ENCODE data around the gene FAM186B.

DNA sequence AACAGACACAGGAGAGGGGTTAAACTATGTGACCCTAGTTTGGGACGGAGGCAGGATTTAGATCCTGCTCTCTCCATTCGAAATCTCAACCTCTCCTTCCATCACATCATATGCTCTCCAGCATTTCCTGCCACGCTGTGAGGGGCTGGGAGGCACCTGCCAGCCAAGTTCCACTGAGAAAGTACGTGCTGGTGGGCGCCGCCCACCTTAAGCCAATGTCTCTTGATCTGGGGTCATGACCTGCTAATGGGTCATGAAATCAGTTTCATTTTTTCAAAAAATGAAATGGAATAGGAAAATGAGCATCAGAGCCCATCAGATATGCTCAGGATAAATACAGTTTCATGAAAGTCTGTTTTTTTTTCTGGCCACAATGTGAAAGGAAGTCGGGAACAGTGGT is 44.7 kb downstream of the FAM186B start:
- no peak for TF ChIP-seq RBAK (tag by site-specific recombination; IDR thresholded peaks at IDR 0.05)
- TF ChIP-seq, protein P1, sequence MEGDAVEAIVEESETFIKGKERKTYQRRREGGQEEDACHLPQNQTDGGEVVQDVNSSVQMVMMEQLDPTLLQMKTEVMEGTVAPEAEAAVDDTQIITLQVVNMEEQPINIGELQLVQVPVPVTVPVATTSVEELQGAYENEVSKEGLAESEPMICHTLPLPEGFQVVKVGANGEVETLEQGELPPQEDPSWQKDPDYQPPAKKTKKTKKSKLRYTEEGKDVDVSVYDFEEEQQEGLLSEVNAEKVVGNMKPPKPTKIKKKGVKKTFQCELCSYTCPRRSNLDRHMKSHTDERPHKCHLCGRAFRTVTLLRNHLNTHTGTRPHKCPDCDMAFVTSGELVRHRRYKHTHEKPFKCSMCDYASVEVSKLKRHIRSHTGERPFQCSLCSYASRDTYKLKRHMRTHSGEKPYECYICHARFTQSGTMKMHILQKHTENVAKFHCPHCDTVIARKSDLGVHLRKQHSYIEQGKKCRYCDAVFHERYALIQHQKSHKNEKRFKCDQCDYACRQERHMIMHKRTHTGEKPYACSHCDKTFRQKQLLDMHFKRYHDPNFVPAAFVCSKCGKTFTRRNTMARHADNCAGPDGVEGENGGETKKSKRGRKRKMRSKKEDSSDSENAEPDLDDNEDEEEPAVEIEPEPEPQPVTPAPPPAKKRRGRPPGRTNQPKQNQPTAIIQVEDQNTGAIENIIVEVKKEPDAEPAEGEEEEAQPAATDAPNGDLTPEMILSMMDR (tag by site-specific recombination; IDR thresholded peaks at IDR 0.05) = no peak
- no peak for TF ChIP-seq ZNF792 (tag by site-specific recombination; IDR thresholded peaks at IDR 0.05)
- no peak for TF ChIP-seq ZBTB20 (tag by site-specific recombination; IDR thresholded peaks at IDR 0.05)
- TF ChIP-seq MEIS1 (CRISPR knock-in tag; IDR thresholded peaks at IDR 0.05; ENCODE audit: borderline replicate concordance) = no peak
- no peak for TF ChIP-seq ZNF274 (IDR thresholded peaks at IDR 0.05; ENCODE audit: low read length)
- no peak for TF ChIP-seq ZNF274 (tag by site-specific recombination; IDR thresholded peaks at IDR 0.05; ENCODE audit: borderline replicate concordance)
- no peak for TF ChIP-seq KLF17 (tag by site-specific recombination; IDR thresholded peaks at IDR 0.05)
- TF ChIP-seq KLF10 (tag by site-specific recombination; IDR thresholded peaks at IDR 0.05) = no peak
- TF ChIP-seq, protein P2, sequence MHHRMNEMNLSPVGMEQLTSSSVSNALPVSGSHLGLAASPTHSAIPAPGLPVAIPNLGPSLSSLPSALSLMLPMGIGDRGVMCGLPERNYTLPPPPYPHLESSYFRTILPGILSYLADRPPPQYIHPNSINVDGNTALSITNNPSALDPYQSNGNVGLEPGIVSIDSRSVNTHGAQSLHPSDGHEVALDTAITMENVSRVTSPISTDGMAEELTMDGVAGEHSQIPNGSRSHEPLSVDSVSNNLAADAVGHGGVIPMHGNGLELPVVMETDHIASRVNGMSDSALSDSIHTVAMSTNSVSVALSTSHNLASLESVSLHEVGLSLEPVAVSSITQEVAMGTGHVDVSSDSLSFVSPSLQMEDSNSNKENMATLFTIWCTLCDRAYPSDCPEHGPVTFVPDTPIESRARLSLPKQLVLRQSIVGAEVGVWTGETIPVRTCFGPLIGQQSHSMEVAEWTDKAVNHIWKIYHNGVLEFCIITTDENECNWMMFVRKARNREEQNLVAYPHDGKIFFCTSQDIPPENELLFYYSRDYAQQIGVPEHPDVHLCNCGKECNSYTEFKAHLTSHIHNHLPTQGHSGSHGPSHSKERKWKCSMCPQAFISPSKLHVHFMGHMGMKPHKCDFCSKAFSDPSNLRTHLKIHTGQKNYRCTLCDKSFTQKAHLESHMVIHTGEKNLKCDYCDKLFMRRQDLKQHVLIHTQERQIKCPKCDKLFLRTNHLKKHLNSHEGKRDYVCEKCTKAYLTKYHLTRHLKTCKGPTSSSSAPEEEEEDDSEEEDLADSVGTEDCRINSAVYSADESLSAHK (tag by site-specific recombination; IDR thresholded peaks at IDR 0.05) = no peak
- no peak for TF ChIP-seq GLI4 (tag by site-specific recombination; IDR thresholded peaks at IDR 0.05)
- TF ChIP-seq PATZ1 (tag by site-specific recombination; IDR thresholded peaks at IDR 0.05) = no peak
- TF ChIP-seq ZNF530 (tag by site-specific recombination; IDR thresholded peaks at IDR 0.05; ENCODE audit: low read depth) = no peak
- TF ChIP-seq, protein P3, sequence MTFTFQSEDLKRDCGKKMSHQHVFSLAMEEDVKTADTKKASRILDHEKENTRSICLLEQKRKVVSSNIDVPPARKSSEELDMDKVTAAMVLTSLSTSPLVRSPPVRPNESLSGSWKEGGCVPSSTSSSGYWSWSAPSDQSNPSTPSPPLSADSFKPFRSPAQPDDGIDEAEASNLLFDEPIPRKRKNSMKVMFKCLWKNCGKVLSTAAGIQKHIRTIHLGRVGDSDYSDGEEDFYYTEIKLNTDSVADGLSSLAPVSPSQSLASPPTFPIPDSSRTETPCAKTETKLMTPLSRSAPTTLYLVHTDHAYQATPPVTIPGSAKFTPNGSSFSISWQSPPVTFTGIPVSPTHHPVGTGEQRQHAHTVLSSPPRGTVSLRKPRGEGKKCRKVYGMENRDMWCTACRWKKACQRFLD (tag by site-specific recombination; IDR thresholded peaks at IDR 0.05) = no peak

All from HEK293 (cell line).